Upper lobe of left lung (tissue), 6 donors: ENCODE results near the gene CARD11. TPM values are rescaled to one million over a fixed set of nuclear protein-coding genes. Genes with fewer than 3 reads are reported as not detected.
"Not testable (repeated sequence)": the region's sequence is repeated elsewhere in the genome, so short reads cannot be mapped to it uniquely, and the experiment has no call there.

Source experiments
- ATAC-seq, 2 donors: fragments of 200-7000 bp; cut with Tn5 transposase; one replicate each; pipeline ENCODE4 v1.9.1; 2022; ENCODE audit warnings: mild to moderate bottlenecking in 2 of 2, moderate library complexity in 2 of 2; ENCODE audit not compliant: low FRiP score in 2 of 2
- DNase-seq, 2 donors: peaks; one replicate each; pipeline ENCODE4 v3.0.0-alpha.2; 2019 to 2020
- H3K27ac ChIP-seq, 4 donors: fragments of 200-600 bp; sonication (generic); one replicate each; pipeline ENCODE4 v1.5.1; 2016 to 2019
- H3K27me3 ChIP-seq, 4 donors: fragments of 200-600 bp; sonication (generic); one replicate each; pipeline ENCODE4 v1.5.1; 2017 to 2019
- H3K36me3 ChIP-seq, 4 donors: fragments of 200-600 bp; sonication (generic); one replicate each; pipeline ENCODE4 v1.5.1; 2016 to 2019
- H3K4me1 ChIP-seq, 4 donors: fragments of 200-600 bp; sonication (generic); one replicate each; pipeline ENCODE4 v1.5.1; 2018 to 2019
- H3K4me3 ChIP-seq, 4 donors: fragments of 200-600 bp; sonication (generic); one replicate each; pipeline ENCODE4 v1.5.1; 2017 to 2019; ENCODE audit warnings: mild to moderate bottlenecking in 2 of 4, moderate library complexity in 1 of 4
- H3K9me3 ChIP-seq, 4 donors: fragments of 200-600 bp; sonication (generic); one replicate each; pipeline ENCODE4 v1.5.1; 2018 to 2019
- EP300 ChIP-seq, 4 donors: sonication (generic); formaldehyde crosslinking; IDR thresholded peaks; one replicate each; pipeline ENCODE4 v1.5.1; 2017; ENCODE audit warnings: antibody characterized with exemption in 4 of 4, control low read depth in 2 of 4
- POLR2A ChIP-seq, 4 donors: fragments of 450-650 bp; IDR thresholded peaks; one replicate each; pipeline ENCODE4 v1.5.1; 2016 to 2017; ENCODE audit warnings: antibody characterized with exemption in 4 of 4, mild to moderate bottlenecking in 2 of 4
- POLR2AphosphoS5 ChIP-seq, 2 donors: sonication (generic); formaldehyde crosslinking; IDR thresholded peaks; one replicate each; pipeline ENCODE4 v1.5.1; 2017; ENCODE audit warnings: antibody characterized with exemption in 2 of 2
- WGBS, 2 donors: methylation state at CpG; one replicate each; pipeline ENCODE4 v1.1.5; 2017 to 2018; 5-methylcytosine and 5-hydroxymethylcytosine counted together
- total RNA-seq, 6 donors: library from RNA; depleted of rRNA in 4 of 6; stranded (reverse); fragments of >200 nt in 4 of 6; gene quantifications; one replicate each; pipeline versions ENCODE4 v1.1.0 to v1.2.1, GENCODE V29; 2016 to 2021
- TF ChIP-seq, protein P1 (sequence below), 6 experiments: fragments of 450-650 bp in 4 of 6; fragments of 200-600 bp in 2 of 6; sonication (generic) in 2 of 6; IDR thresholded peaks; one replicate each; pipeline ENCODE4 v1.5.1; 2016 to 2019; ENCODE audit warnings: antibody characterized with exemption in 6 of 6
- donor health status: DM: no; HTN: no; CAD: no; lungs with moderate emphysema.
- donor health status: DM: no; HTN: yes; CAD: no; lungs with severe emphysema.

The CARD11 gene
- total RNA-seq, 6 donors from 2014 or later, result 2.8 to 16.8 (median 6.8) TPM

DNA sequence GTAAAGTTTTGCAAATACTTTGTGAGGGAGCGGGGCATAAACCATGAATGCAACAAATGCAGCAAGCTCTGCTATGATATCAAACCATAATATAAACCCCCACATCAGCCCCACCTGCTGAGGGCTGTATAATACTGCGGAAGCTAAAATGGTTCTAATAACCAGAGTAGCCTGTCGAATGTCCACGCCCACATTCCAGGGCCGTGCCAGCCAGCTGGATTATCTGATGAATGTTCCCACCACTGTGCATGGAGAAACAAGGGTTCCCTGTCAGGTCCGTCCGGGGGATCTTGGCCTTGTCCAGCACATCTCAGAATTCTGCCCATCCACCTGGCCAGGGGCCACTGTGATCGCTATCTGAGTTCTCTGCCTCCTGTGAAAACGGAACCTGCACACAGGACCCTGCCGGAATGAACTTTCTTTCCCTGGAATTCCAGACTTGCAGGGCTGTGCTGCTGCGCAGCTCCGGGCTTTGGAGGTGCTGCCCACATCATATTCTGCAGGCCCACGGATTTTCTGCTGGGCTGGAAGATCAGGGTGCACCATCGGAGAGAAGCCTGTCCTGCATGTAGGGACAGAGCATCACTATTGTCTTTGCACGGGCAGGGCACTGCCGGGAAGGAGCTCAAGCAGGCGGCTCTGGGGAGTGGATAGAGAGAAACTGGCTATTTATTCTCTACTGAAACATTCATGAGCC, 122.6 kb downstream of the CARD11 start:
- Histone ChIP-seq H3K36me3 (no peaks in the 10 kb centered on the region), H3K9me3 (no peaks in the 10 kb centered on the region), H3K27ac (no peak overlapping the region), H3K4me1 (no peaks in the 10 kb centered on the region), H3K4me3 (no peak overlapping the region), H3K27me3 (no peaks in the 10 kb centered on the region)
- TF ChIP-seq POLR2AphosphoS5 (IDR thresholded peaks at IDR 0.05), result no peak
- WGBS, 2 donors, result 69 to 73% methylated on average over 13 to 17 of the region's 17 CpGs
- DNase-seq (no peak), ATAC-seq (no peak)

- H3K27me3 ChIP-seq, DNase-seq, H3K36me3 ChIP-seq, H3K27ac ChIP-seq, H3K4me3 ChIP-seq, H3K4me1 ChIP-seq, H3K9me3 ChIP-seq, ATAC-seq: not testable (repeated sequence)
- 76 to 77% methylated on average over 2 of the region's 2 CpGs for WGBS, 2 donors
These were observed 123.2 kb downstream of the CARD11 start for GRCh38 chr7:2920480-2920879.

DNA sequence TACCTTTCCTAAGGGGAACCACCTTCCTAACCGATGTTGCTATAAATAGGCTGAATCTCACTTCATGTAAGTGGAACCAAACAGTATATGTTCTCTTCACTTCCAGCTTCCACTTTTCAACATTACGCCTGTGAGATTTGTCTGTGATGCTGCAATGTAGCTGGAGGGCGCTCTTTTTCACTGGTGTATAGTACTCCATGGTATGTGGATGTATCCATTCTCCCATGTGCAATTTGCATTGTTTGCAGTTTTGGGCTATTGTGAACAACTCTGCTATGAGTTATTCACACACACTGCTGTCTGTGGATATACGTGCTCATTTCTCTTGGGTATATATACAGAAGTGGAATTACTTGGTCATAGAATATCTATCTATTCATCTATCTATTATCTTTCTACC, 123.6 kb downstream of the CARD11 start:
- ATAC-seq (no peak), DNase-seq (no peak)
- no peaks in the 10 kb centered on the region for H3K36me3 ChIP-seq
- WGBS, 2 donors, result 94 to 97% methylated on average over 4 of the region's 4 CpGs
- H3K4me3 ChIP-seq, result no peak overlapping the region
- no peaks in the 10 kb centered on the region for H3K4me1 ChIP-seq
- no peaks in the 10 kb centered on the region for H3K27me3 ChIP-seq
- no peak for TF ChIP-seq POLR2A (IDR thresholded peaks at IDR 0.05)
- TF ChIP-seq, protein P1, sequence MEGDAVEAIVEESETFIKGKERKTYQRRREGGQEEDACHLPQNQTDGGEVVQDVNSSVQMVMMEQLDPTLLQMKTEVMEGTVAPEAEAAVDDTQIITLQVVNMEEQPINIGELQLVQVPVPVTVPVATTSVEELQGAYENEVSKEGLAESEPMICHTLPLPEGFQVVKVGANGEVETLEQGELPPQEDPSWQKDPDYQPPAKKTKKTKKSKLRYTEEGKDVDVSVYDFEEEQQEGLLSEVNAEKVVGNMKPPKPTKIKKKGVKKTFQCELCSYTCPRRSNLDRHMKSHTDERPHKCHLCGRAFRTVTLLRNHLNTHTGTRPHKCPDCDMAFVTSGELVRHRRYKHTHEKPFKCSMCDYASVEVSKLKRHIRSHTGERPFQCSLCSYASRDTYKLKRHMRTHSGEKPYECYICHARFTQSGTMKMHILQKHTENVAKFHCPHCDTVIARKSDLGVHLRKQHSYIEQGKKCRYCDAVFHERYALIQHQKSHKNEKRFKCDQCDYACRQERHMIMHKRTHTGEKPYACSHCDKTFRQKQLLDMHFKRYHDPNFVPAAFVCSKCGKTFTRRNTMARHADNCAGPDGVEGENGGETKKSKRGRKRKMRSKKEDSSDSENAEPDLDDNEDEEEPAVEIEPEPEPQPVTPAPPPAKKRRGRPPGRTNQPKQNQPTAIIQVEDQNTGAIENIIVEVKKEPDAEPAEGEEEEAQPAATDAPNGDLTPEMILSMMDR (IDR thresholded peaks at IDR 0.05), result no peak
- TF ChIP-seq POLR2AphosphoS5 (IDR thresholded peaks at IDR 0.05), result no peak
- TF ChIP-seq EP300 (IDR thresholded peaks at IDR 0.05), result no peak
- H3K27ac ChIP-seq, result no peak overlapping the region
- H3K9me3 ChIP-seq, result no peaks in the 10 kb centered on the region

GRCh38 chr7:2919256-2919655, 124.4 kb downstream of the CARD11 start:
- no peak overlapping the region for H3K4me3 ChIP-seq
- no peak overlapping the region for H3K27ac ChIP-seq
- H3K36me3 ChIP-seq, result no peaks in the 10 kb centered on the region
- H3K4me1 ChIP-seq, result no peaks in the 10 kb centered on the region
- WGBS, 2 donors, result 95 to 96% methylated on average over 13 to 16 of the region's 19 CpGs
- ATAC-seq (no peak), DNase-seq (no peak)
- TF ChIP-seq, protein P1 (IDR thresholded peaks at IDR 0.05), result no peak
- no peaks in the 10 kb centered on the region for H3K9me3 ChIP-seq
- no peaks in the 10 kb centered on the region for H3K27me3 ChIP-seq

GRCh38 chr7:2918406-2918805, 125.3 kb downstream of the CARD11 start:
- DNase-seq, result no peak
- 88 to 97% methylated on average over 11 to 20 of the region's 20 CpGs for WGBS, 2 donors
- H3K9me3 ChIP-seq, result no peaks in the 10 kb centered on the region
- ATAC-seq, result no peak
- TF ChIP-seq POLR2AphosphoS5 (IDR thresholded peaks at IDR 0.05), result no peak
- TF ChIP-seq, protein P1 (IDR thresholded peaks at IDR 0.05), result no peak
- TF ChIP-seq POLR2A (IDR thresholded peaks at IDR 0.05), result no peak
- no peak for TF ChIP-seq EP300 (IDR thresholded peaks at IDR 0.05)
- H3K4me3 ChIP-seq, result no peak overlapping the region
- no peaks in the 10 kb centered on the region for H3K4me1 ChIP-seq
- H3K27ac ChIP-seq, result no peak overlapping the region
- no peaks in the 10 kb centered on the region for H3K27me3 ChIP-seq
- no peaks in the 10 kb centered on the region for H3K36me3 ChIP-seq

DNA sequence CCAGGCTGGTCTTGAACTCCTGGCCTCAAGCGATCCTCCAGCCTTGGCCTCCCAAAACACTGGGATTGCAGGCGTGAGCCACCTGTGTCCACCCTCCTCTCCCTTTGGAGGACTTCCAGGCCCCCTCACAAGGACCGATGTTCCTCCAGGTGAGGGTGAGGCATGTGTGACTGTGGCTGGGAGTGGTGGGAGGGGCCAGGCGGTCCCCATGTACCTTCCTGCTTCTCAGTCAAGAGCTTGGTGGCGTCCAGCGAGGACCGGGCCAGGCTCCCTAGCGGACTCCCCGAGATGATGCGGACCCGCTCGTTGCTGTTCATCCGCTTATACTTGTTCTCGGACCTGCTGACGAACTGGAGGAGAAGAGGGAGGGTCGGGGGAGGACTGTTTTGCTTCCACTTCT, 128.6 kb downstream of the CARD11 start:
- TF ChIP-seq, protein P1 (IDR thresholded peaks at IDR 0.05), result no peak
- TF ChIP-seq POLR2AphosphoS5 (IDR thresholded peaks at IDR 0.05) (no peak), POLR2A (IDR thresholded peaks at IDR 0.05) (no peak), EP300 (IDR thresholded peaks at IDR 0.05) (no peak)
- DNase-seq, result no peak
- Histone ChIP-seq H3K27ac (no peak overlapping the region), H3K4me1 (no peaks in the 10 kb centered on the region), H3K36me3 (no peaks in the 10 kb centered on the region), H3K27me3 (no peaks in the 10 kb centered on the region), H3K9me3 (no peaks in the 10 kb centered on the region), H3K4me3 (no peak overlapping the region)
- WGBS, 2 donors, result 90 to 96% methylated on average over 12 to 16 of the region's 16 CpGs
- no peak for ATAC-seq
